ENCODE measurements around the gene KDM5A.

KDM5A gene

GRCh38 chr12:262113-262512 lies 127.0 kb downstream of the KDM5A start:
- DNase-seq: no peak
- no peaks in the 10 kb centered on the region for H3K36me3 ChIP-seq
- H3K4me3 ChIP-seq (ENCODE audit: low read depth, low read length): no peak overlapping the region
- no peaks in the 10 kb centered on the region for H3K9me3 ChIP-seq
- H3K4me1 ChIP-seq: no peaks in the 10 kb centered on the region
- no peak for TF ChIP-seq CTCF (IDR thresholded peaks at IDR 0.05; ENCODE audit: low read depth, low read length)
- H3K27me3 ChIP-seq: peaks cover 15% of the 10 kb centered on the region

GRCh38 chr12:257521-258321 lies 131.4 kb downstream of the KDM5A start:
- Histone ChIP-seq H3K36me3 (no peaks in the 10 kb centered on the region), H3K4me1 (no peaks in the 10 kb centered on the region), H3K4me3 (ENCODE audit: low read depth, low read length) (no peak overlapping the region), H3K9me3 (no peaks in the 10 kb centered on the region), H3K27me3 (no peaks in the 10 kb centered on the region)
- no peak for DNase-seq
- no peak for TF ChIP-seq CTCF (IDR thresholded peaks at IDR 0.05; ENCODE audit: low read depth, low read length)

- H3K9me3 ChIP-seq: no peaks in the 10 kb centered on the region
- DNase-seq: no peak
- H3K4me1 ChIP-seq: no peaks in the 10 kb centered on the region
- H3K36me3 ChIP-seq: no peaks in the 10 kb centered on the region
- no peaks in the 10 kb centered on the region for H3K27me3 ChIP-seq
- no peak for TF ChIP-seq CTCF (IDR thresholded peaks at IDR 0.05; ENCODE audit: low read depth, low read length)
- H3K4me3 ChIP-seq (ENCODE audit: low read depth, low read length): no peak overlapping the region
Observed at GRCh38 chr12:256958-257357, 132.2 kb downstream of the KDM5A start.

GRCh38 chr12:256225-256624 lies 132.9 kb downstream of the KDM5A start:
- H3K4me3 ChIP-seq (ENCODE audit: low read depth, low read length): no peak overlapping the region

GRCh38 chr12:254912-255311 lies 134.2 kb downstream of the KDM5A start:
- no peak for TF ChIP-seq CTCF (IDR thresholded peaks at IDR 0.05; ENCODE audit: low read depth, low read length)
- H3K36me3 ChIP-seq: no peaks in the 10 kb centered on the region
- H3K4me3 ChIP-seq (ENCODE audit: low read depth, low read length): no peak overlapping the region
- no peaks in the 10 kb centered on the region for H3K4me1 ChIP-seq
- no peaks in the 10 kb centered on the region for H3K27me3 ChIP-seq
- no peak for DNase-seq
- H3K9me3 ChIP-seq: no peaks in the 10 kb centered on the region

More at GRCh38 chr12:256225-256624, 132.9 kb downstream of the KDM5A start:
- DNase-seq: no peak
- Histone ChIP-seq H3K27me3 (no peaks in the 10 kb centered on the region), H3K36me3 (no peaks in the 10 kb centered on the region), H3K4me1 (no peaks in the 10 kb centered on the region), H3K9me3 (no peaks in the 10 kb centered on the region)
- TF ChIP-seq CTCF (IDR thresholded peaks at IDR 0.05; ENCODE audit: low read depth, low read length): no peak

- H3K4me3 ChIP-seq (ENCODE audit: low read depth, low read length): no peak overlapping the region
- no peaks in the 10 kb centered on the region for H3K36me3 ChIP-seq
- no peak for DNase-seq
- H3K9me3 ChIP-seq: no peaks in the 10 kb centered on the region
- no peak for TF ChIP-seq CTCF (IDR thresholded peaks at IDR 0.05; ENCODE audit: low read depth, low read length)
- no peaks in the 10 kb centered on the region for H3K4me1 ChIP-seq
- no peaks in the 10 kb centered on the region for H3K27me3 ChIP-seq
Observed at GRCh38 chr12:254039-254438, 135.1 kb downstream of the KDM5A start.
